Gastroesophageal sphincter (tissue), 3 donors: ENCODE data around the gene STC2.

Source experiments
- POLR2AphosphoS5 ChIP-seq: sonication (generic); formaldehyde crosslinking; IDR thresholded peaks from one replicate; pipeline ENCODE4 v1.6.1; 2017; ENCODE audit warnings: antibody characterized with exemption
- TF ChIP-seq, protein P1 (sequence below), 4 experiments: fragments of 200-600 bp in 2 of 4; fragments of 450-650 bp in 2 of 4; sonication (generic) in 1 of 4; IDR thresholded peaks; one replicate each; pipeline ENCODE4 v1.5.1; 2017 to 2019; ENCODE audit warnings: antibody characterized with exemption in 4 of 4, mild to moderate bottlenecking in 2 of 4, moderate library complexity in 2 of 4

DNA sequence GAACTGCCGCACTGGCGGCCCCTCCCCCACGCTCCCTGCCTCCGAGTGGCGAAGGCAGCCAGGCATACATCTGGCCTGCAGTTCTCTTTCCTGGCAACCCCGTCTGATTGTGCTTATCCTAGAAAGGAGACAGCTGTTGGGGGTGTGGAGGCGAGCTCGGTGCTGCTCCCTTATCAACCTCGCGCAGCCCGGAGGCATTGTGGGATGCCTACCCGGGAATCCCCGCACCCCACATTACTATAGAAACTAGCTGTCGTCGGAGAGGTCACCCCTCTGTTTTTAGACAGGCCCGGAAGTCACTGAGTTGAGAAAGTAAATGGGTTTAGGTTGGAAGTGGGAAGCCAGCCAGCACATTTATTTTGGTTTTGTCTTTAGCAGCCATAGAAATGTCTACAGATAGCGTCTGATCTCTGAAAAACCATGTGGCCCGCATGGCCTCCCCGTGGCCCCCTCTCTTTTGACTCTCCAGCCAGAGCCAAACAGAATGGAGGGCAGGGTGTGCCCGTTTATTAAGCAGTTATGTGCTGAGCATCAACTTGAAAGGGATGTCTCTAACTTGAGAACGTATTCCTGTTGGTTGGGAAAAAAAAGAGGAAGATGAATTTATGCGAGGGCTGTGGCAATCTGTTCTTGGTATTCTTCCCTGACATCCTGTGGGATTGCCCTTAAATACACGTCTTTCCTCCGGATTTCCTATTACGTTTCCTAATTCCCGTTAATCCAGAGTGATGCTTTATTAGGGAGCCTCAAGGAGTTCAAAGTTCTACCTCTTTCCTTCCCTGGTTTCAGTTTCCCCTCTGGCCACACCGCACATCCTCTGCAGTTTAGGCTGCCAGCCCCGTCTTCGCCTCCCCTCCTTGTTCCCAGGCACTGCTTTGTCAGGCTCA, 3.9 kb downstream of the STC2 start:
- TF ChIP-seq, protein P1, sequence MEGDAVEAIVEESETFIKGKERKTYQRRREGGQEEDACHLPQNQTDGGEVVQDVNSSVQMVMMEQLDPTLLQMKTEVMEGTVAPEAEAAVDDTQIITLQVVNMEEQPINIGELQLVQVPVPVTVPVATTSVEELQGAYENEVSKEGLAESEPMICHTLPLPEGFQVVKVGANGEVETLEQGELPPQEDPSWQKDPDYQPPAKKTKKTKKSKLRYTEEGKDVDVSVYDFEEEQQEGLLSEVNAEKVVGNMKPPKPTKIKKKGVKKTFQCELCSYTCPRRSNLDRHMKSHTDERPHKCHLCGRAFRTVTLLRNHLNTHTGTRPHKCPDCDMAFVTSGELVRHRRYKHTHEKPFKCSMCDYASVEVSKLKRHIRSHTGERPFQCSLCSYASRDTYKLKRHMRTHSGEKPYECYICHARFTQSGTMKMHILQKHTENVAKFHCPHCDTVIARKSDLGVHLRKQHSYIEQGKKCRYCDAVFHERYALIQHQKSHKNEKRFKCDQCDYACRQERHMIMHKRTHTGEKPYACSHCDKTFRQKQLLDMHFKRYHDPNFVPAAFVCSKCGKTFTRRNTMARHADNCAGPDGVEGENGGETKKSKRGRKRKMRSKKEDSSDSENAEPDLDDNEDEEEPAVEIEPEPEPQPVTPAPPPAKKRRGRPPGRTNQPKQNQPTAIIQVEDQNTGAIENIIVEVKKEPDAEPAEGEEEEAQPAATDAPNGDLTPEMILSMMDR (IDR thresholded peaks at IDR 0.05), result no peak
- peak; percentile 77 for TF ChIP-seq POLR2AphosphoS5
